Measurements from ENCODE around the gene HOXD3.

- TF ChIP-seq CTCF (IDR thresholded peaks at IDR 0.05): no peak
- TF ChIP-seq POLR2A (IDR thresholded peaks at IDR 0.05): no peak
These were observed 28.7 kb upstream of the HOXD3 start for GRCh38 chr2:176128172-176128981.

All from esophagus squamous epithelium (tissue), 4 donors.